HG03097 (cell line): Measurements from ENCODE around the gene ARVCF.

Experiments
- ATAC-seq: cut with Tn5 transposase; IDR thresholded peaks from one replicate; pipeline ENCODE4 v1.9.1; 2021; ENCODE audit not compliant: unreplicated experiment, low FRiP score

ARVCF gene

GRCh38 chr22:20019661-20020532, 3.3 kb upstream of the ARVCF start:
- no peak for ATAC-seq

DNA sequence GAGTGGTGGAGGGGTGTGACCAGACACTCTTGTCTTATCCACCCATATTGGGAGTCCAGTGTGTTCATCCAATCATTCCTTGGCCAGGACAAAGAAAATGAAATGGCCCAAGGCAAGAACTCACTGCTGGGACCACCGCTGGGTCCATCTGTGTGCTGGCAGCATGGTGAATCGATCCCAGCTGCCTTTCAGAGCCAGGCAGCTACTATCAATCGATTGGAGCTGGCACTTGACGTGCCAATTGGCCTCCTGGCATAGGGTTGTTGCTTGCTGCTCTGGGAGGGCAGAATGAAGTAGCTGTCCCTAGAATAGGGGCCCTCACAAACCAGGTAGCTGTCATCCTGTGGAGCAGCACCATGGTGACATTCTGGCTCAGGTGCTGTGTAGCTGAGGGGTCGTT, 1.4 kb upstream of the ARVCF start:
- ATAC-seq, result no peak

GRCh38 chr22:20017622-20017958, 967 bp upstream of the ARVCF start:
- ATAC-seq, result no peak

- ATAC-seq, result no peak
Measured at GRCh38 chr22:20015971-20016733, 471 bp downstream of the ARVCF start.

GRCh38 chr22:20015187-20015625, 1.4 kb downstream of the ARVCF start:
- no peak for ATAC-seq

- no peak for ATAC-seq
Measured at GRCh38 chr22:20014526-20015186, 2.0 kb downstream of the ARVCF start.

DNA sequence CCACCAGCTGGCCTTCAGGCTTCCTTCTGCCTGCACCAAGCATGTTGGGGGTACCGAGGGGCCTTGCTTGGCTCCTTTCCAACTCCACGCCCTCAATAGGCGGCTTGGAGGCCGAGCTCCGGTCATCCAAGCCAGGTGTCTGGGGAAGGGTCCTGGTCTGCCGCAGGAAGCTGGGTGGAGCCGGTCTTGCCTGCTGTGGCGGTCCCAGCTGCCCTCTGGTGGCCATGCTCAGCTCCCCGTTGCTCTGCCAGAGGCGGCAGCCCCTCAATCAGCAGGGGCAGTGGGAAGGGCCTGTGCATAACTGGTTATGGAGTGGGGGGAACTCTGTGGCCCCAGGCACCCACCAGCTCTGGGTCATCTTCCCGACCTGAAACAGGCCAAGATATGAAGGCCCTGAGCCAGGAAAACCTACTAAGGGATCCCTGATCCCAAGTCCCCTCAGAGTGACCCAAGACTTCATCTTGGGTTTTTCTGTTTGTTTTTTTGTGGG, 3.2 kb downstream of the ARVCF start:
- no peak for ATAC-seq

DNA sequence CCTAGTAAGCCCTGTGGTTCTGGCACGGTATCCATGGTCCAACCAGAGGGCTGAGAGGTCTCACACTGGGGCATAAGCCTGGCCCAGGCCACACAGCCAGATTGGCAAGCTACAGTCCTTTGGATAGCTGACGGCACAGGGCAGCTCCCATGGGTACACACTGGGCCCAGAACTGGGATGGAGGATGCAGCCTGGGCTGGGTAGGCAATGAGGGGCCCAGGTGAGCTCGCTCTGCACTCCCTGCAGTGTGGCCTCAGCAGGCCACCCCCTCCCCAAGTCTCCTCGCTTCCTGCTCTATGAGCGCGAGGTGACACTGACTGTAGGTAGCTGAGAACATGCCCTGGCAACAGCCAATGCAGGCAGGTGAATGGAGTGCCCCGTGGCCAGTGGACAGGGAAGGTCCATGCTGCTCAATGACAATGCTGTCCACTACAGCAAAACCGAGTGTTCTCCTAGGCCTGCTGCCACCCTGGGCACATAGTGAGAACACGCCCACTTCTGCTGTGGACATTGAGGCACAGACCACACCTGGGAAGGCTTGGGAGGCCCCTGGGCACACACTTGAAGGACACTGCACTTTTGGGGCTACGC, 3.8 kb downstream of the ARVCF start:
- no peak for ATAC-seq

DNA sequence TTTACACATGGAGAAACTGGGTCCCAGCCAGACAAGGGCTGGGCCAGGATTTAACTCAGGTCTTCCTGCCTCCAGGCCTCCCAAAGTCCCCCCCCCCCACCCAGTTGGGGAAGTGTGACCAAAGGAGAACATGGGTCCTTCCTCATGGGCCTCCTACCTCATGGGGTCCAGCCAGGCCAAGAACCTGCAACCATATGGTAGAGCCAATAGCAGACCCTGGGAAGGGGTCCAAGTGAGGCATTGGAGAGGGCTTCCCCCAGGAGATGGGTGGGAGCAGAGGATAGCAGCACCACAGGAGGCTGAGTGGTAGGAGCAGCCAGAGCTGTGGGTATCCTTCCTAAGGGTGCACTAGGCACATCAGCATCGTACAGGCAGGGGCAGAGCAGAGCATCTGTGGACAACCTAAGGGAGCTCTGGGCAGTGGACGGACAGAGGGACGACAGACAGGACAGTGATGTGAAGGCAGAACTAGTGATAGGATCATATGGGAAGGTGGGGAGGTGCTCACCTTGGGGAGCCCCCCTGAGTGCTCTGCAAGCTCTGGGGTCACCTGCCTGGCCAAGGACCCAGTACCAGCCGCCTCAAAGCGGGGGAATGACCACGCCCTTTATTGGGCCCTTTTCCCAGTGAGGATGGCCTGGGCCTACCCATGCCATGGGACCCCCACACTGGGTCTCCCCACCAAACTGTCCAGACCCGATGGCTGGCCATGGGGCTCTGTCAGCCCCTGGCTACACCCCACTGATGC, 4.5 kb downstream of the ARVCF start:
- ATAC-seq, result no peak

GRCh38 chr22:20011123-20011992, 5.3 kb downstream of the ARVCF start:
- no peak for ATAC-seq

DNA sequence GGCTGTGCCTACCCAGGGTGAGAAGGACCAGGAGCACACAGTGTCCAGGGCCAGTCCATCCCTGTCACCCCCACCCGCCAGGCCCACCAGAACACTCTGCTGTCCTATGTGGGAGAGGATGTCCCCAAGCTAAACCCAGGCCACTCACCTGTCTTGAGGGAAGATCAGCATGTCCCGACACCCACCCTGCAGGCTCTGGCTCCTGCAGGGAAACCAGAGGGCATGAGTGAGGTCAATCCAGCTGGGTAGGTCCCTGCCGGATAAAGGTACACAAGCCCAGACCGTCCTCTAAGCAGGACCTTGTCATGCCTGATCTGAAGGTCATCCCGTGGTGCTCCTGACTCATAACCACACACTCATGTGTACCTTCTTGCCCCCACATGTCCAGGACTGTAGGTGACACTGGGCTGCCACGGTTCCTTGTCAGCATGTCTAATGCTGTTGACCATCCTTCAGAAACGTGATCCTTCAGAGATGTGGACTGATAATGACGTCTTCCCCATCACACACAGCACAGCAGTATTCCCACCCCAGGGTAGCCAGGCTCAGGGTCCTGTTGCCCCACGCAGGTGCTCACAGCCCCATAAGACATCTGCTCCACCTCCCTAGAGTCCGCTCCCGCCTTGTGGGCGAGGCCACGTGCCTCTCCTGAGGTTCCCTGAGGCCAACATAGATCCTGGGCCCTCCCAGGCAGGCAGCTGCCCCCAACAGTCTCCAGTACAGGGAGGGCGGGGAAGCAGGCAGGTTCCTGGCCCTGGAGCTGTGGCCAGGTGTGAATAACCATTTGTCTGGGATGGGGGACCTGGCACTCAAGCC, 6.1 kb downstream of the ARVCF start:
- no peak for ATAC-seq

- no peak for ATAC-seq
Measured at GRCh38 chr22:20009582-20010306, 6.9 kb downstream of the ARVCF start.

DNA sequence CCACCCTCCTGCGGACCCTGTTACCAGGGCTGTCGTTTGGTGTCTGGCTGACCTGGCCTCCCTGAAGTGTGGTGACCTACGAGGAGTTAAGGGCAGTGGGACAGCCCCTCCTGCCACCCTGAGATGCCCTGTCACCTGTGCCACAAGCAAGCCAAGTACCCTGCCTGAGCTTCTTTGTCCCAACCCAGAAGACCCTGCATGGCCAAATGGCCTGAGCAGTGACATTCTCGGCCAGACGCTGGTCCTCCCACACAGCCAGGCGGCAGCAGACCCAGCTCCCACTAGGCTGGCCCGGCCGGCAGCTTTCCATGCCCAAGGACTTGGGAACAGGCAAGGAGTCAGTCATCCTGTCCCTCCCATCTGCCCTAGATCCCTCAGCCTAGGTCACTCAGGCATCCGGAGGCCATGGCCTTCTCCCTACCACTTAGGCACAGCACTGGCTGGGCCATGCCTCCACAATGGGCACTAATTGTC, 7.6 kb downstream of the ARVCF start:
- ATAC-seq, result no peak

- no peak for ATAC-seq
Measured at GRCh38 chr22:20008221-20008995, 8.2 kb downstream of the ARVCF start.

- ATAC-seq, result no peak
Measured at GRCh38 chr22:20004464-20004863, 12.2 kb downstream of the ARVCF start.

DNA sequence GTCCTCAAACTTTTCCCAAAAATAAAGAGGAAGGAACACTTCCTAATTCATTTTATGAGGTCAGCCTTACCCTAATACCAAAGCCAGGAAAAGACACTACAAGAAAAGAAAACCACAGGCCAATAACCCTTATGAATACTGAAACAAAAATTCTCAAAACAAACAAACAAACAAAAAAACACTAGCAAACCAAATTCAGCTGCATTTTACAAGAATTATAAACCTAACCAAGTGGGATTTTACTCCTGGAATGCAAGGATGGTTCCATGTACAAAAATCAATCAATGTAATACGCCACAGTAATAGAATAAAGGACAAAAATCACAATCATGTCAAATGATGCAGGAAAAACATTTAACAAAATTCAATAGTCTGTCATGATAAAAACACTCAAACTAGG, 13.3 kb downstream of the ARVCF start:
- ATAC-seq, result no peak

- no peak for ATAC-seq
Measured at GRCh38 chr22:20002636-20003035, 14.0 kb downstream of the ARVCF start.
